Left renal cortex interstitium (tissue), 4 donors: ENCODE results near the gene TXK. TPM values are rescaled to one million over a fixed set of nuclear protein-coding genes. Genes with fewer than 3 reads are reported as not detected.

Experiments used
- DNase-seq, 4 donors: peaks; one replicate each; pipeline ENCODE4 v3.0.0-alpha.2; 2013; ENCODE audit warnings: low read depth in 4 of 4, low spot score in 2 of 4, missing footprints in 1 of 4
- polyA plus RNA-seq, 4 donors: library from polyadenylated mRNA; unstranded; fragments of 120-200 nt; gene quantifications; one replicate each; pipeline ENCODE4 v1.2.1, GENCODE V29; 2013; ENCODE audit not compliant: insufficient read length in 4 of 4

TXK gene
- polyA plus RNA-seq, 4 donors: 1.3 to 3.9 (median 2.5) TPM

DNA sequence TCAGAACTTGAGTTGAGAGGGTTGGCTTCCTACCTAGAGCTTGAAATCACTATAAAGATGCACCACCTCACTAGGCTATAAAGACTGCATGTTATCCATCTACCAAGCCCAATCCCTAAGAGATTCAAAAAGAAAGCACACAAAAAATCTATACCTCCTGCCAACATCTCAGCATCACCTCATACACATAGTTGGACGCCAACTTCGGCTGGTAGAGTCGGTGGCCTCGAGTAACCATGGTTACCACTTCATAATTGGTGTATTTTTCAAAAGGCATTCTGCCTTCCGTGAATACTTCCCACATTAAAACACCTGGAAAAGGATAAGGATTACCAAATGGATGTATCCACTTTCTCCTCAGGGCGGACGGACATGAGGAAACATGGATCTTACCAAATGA, 4.5 kb upstream of the TXK start:
- no peak for DNase-seq

- DNase-seq: no peak
These were observed 3.8 kb upstream of the TXK start for GRCh38 chr4:48137846-48138245.

DNA sequence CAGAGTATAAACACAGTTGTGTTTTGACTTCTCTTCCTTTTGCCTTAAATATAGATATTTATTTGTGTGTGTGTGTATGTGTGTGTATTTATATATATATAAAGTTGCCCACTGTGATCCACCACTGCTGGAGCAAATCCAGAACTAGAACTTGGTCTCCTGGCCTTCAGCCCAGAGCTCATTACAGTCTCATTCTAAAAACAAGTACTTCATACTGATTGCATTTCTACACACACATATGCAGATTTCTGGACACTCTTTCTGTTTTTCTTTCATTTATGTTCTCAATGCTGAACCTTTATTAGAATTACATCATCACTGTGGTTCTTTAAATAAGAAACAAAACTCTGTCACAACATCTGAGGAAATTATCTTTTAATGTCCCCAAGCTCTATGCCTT, 381 bp downstream of the TXK start:
- no peak for DNase-seq

- DNase-seq: no peak
These were observed 2.3 kb downstream of the TXK start for GRCh38 chr4:48131736-48132135.

GRCh38 chr4:48130100-48130499, 4.0 kb downstream of the TXK start:
- DNase-seq: no peak

GRCh38 chr4:48129307-48130014, 4.6 kb downstream of the TXK start:
- DNase-seq: no peak

DNA sequence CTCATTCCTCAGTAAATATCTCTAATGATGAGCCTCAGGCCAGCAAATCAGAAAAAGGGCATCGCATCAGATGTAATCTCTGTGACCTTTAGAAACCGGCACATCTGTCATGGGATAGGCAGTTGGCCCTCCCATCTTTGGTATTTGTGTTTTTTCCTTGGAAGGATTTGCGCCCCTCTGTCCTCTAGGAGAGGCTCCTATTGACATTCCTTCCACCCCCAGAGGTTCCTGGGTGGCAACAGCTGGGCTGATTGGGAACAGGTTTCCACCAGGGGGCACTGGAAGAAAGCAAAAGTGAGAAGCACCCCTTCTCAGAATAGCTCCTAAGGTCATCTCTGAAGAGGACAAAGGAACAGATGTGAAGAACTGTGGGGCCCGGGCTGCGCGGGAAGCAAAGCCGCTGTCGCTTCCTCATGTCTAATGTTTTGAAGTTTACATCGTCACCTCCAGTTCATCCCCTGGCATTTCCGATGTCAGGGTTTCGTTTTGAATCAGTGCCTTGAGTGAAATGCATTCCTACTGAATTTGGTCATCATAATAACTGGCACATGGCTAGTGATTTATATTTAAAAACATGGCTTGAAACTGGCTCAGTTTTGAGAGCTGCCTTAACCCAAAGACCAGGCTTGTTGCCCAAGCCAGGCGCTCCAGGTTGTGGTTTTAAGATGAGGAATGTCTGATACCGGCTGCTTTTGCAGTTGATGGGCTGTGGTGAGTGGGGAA, 6.2 kb downstream of the TXK start:
- DNase-seq: peak in 1 of 4 donors; percentile 34

- no peak for DNase-seq
These were observed 6.8 kb downstream of the TXK start for GRCh38 chr4:48127231-48127630.

DNA sequence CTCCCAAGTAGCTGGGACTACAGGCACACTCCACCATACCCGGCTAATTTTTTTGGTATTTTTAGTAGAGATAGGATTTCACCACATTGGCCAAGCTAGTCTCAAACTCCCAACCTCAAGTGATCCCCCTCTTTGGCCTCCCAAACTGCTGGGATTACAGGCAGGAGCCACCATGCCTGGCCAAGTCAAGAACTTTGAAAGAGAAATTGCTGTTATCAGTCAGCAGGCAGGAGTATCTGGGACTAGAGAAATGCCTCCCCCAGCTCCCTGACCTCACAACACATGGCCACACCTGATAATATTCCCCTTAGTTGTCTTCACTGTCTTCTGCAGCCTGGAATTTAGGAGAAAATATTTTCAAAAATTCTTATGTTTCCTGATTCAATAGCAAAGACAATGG, 7.4 kb downstream of the TXK start:
- no peak for DNase-seq

GRCh38 chr4:48124870-48125269, 9.2 kb downstream of the TXK start:
- no peak for DNase-seq

GRCh38 chr4:48122756-48123155, 11.3 kb downstream of the TXK start:
- DNase-seq: no peak

DNA sequence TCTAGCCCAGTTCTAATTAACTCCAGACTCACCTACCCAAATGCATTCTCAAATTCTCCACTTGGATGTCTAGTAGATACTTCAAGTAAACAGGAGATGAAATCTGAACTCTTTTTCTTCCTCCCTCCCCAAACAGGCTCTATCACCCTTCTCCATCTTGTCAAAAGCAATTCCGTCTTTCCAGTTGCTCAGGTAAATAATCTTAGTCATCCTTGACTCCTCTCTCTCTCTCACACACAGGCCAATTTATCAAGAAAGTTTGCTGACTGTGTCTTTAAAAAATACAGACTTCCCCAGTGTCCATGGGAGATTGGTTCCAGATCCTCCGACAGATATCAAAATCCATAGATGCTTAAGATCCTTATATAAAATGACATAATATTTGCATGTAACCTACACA, 12.9 kb downstream of the TXK start:
- no peak for DNase-seq

- no peak for DNase-seq
These were observed 13.9 kb downstream of the TXK start for GRCh38 chr4:48120132-48120531.

DNA sequence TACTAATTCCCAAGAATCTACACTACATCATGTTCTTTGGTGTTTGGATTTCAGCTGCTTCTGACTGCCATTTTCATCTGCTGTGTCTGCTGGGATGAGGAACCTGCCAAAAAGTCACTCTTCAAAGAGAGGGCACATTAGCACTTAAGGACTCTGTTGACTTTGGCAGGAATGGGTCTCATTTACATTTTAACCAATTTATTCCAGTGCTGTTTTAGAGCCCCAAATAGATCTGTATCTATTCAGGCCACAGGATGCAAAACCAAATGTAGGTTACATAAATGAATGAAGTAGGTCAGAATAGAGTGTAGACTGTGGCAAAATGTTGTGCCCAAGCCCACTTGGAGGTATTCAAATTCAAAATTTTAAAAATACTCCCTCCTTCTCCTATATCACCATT, 14.4 kb downstream of the TXK start:
- no peak for DNase-seq

DNA sequence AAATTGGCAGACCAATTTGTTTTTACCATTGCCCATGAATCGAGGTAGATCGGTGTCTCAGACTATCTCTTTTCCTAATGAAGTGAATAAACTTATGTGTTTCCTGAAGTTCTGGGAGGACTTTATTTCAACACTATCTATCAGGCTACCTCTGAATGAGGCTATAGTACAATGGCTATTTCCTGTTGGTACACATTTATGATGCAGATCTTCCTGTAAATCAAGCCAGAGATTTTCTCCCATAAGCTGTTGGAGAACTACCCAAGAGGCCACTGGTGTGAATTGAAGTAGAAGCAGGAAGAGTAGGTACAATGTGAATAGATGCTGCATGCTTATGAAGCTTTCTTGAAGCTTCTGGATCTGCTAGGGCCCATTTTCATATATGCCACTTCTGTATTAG, 16.0 kb downstream of the TXK start:
- DNase-seq: no peak

- no peak for DNase-seq
These were observed 17.5 kb downstream of the TXK start for GRCh38 chr4:48116582-48116981.

DNA sequence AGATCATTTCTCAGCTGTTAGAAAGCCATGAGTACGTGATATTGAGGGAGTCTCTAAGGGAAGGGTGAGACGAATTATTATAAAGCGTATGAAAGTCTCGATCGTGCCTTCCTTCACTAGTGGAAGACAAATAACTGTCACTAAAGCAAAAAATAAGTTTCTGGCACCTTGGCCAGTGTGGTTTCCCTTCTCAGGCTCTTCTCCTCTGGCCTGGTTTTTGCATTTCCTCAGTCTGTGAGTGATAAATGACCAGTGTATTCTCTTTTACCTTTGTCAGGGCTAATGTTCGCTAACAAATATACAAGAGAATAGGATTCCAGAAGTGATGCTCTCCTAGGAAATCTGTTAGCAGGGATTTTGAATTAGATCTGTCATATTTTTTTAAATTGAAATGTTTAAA, 19.6 kb downstream of the TXK start:
- no peak for DNase-seq

- DNase-seq: no peak
These were observed 21.9 kb downstream of the TXK start for GRCh38 chr4:48112017-48112667.

DNA sequence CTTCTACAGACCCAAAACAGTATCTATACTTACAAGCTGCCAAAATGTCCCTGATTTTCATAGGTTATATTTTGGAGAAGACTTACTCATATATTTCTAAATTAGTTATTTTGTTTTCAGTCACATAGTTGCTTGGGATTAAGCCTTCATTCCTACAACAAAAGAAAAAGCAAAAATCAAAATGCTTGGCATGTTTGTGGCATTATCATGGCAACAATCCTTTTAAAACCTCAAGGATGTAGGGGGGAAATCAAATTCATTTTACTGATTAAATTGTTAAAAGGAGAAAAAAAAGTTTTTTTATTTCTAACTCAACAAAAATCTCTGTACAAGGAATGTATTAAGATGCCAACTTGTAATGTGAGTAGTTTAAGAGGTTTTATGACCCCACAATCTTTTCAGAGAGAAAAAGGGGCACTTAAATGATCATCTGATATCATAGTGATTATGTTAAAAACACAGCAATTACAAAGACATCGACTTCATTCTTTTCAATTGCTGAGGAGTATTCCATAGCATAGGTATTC, 23.5 kb downstream of the TXK start:
- DNase-seq: no peak

DNA sequence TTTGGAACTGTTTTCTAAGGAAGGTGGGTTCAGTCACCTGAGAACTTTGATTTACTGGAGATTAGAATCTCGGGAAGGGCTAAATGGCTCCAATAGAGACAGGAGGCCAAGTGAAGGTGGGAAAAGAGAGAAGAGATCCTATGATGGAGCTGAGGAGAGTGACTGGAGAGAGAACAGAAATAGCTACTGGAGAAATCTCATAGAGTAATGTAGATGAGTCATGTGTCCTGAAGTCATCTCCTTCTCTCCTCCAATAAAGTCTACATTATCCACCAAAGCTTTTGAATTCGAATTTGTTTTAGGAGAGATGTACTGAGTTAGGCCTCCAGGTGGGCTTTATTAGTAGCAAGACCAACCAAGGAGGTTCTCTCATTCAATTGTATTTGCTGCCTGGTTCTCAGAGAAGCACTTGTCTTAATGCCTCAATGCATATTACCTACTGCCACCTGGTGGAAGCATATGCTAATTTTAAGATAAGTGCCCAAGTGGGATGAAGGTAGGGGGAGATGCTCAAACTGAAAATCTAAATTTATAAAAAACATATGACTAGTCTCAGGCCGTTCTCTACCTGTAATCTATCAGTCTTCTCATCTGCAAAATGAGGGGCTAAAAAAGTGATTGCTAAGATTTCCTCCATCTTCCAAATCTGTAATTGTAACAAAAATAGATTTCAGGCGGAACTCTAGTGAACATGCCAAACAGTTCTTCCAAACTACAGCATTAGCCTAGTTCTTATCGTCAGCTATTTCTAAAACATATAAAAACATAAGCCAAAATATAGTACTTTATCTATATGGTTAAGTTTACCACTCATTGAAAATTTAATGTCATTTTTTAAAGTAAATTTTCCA, 24.4 kb downstream of the TXK start:
- no peak for DNase-seq
